NB4 (cell line): ENCODE data around the gene HBA1.
"Not testable (repeated sequence)": the region's sequence is repeated elsewhere in the genome, so short reads cannot be mapped to it uniquely, and the experiment has no call there.

Experiments
- DNase-seq: peaks from one replicate; pipeline ENCODE4 v3.0.0; 2010; ENCODE audit warnings: low read depth
- H3K4me3 ChIP-seq: one replicate; pipeline ENCODE4 v1.5.1; 2011; ENCODE audit warnings: mild to moderate bottlenecking, low read depth, low read length, moderate library complexity
- MAX ChIP-seq: IDR thresholded peaks from 2 replicates; pipeline ENCODE4 v1.6.1; 2011; ENCODE audit warnings: low read depth, low read length
- MYC ChIP-seq: IDR thresholded peaks from 2 replicates; pipeline ENCODE4 v1.6.1; 2011; ENCODE audit warnings: low read depth, low read length
- POLR2A ChIP-seq: IDR thresholded peaks from 2 replicates; pipeline ENCODE4 v1.6.1; 2011; ENCODE audit warnings: mild to moderate bottlenecking; ENCODE audit not compliant: insufficient read length; ENCODE audit errors: extremely low read depth
- TF ChIP-seq, protein P1 (sequence below): IDR thresholded peaks from one replicate; pipeline ENCODE4 v1.5.1; 2012; ENCODE audit warnings: low read depth, low read length

Gene HBA1

GRCh38 chr16:191831-192230, 15.4 kb downstream of the HBA1 start:
- no peak for DNase-seq
- TF ChIP-seq POLR2A (no peak), MYC (no peak), MAX (no peak)
- TF ChIP-seq, protein P1, sequence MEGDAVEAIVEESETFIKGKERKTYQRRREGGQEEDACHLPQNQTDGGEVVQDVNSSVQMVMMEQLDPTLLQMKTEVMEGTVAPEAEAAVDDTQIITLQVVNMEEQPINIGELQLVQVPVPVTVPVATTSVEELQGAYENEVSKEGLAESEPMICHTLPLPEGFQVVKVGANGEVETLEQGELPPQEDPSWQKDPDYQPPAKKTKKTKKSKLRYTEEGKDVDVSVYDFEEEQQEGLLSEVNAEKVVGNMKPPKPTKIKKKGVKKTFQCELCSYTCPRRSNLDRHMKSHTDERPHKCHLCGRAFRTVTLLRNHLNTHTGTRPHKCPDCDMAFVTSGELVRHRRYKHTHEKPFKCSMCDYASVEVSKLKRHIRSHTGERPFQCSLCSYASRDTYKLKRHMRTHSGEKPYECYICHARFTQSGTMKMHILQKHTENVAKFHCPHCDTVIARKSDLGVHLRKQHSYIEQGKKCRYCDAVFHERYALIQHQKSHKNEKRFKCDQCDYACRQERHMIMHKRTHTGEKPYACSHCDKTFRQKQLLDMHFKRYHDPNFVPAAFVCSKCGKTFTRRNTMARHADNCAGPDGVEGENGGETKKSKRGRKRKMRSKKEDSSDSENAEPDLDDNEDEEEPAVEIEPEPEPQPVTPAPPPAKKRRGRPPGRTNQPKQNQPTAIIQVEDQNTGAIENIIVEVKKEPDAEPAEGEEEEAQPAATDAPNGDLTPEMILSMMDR = no peak
- no peak overlapping the region for H3K4me3 ChIP-seq

- TF ChIP-seq, protein P1 = no peak
- no peak for TF ChIP-seq MAX
- DNase-seq = no peak
- H3K4me3 ChIP-seq = no peak overlapping the region
Measured at GRCh38 chr16:192686-193085, 16.2 kb downstream of the HBA1 start.

DNA sequence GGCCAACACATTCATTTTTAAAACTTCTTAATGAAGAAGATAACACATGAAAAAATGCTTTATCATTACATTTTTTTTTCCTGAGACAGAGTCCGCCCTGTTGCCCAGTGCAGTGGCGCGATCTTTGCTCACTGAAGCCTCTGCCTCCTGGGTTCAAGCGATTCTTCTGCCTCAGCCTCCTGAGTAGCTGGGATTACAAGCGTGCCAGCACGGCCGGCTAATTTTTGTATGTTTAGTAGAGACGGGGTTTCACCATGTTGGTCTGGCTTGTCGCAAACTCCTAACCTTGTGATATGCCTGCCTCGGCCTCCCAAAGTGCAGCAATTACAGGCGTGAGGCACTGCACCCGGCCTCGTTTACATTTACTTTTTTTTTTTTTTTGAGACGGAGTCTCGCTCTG, 17.0 kb downstream of the HBA1 start:
- TF ChIP-seq MAX (no peak), MYC (no peak), POLR2A (no peak)
- TF ChIP-seq, protein P1 = no peak
- no peak for DNase-seq
- no peak overlapping the region for H3K4me3 ChIP-seq

DNA sequence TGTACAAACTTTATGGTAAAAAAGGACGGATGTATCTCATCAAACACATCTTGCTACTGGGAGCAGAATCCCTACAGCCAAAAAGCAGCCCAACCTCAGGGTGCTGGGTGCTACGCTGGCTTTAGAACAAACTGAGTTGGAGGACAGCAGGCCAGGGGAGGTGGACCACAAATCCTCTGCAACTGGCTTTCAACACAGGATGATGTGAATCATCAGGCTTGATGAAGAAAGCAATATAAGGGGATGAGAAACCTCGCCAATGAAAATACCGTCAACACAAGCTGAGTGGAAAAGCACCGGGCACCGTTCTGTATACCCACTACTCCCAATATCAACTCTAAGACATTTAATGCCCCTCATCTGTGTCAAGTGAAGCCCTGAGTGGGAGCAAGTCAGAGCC, 18.0 kb downstream of the HBA1 start:
- DNase-seq = no peak
- no peak overlapping the region for H3K4me3 ChIP-seq
- no peak for TF ChIP-seq MAX
- no peak for TF ChIP-seq MYC
- TF ChIP-seq, protein P1 = no peak
- TF ChIP-seq POLR2A = no peak

- H3K4me3 ChIP-seq = no peak overlapping the region
- no peak for DNase-seq
- TF ChIP-seq MYC = no peak
- TF ChIP-seq POLR2A = no peak
- no peak for TF ChIP-seq MAX
- TF ChIP-seq, protein P1 = no peak
Measured at GRCh38 chr16:200388-200787, 23.9 kb downstream of the HBA1 start.

DNA sequence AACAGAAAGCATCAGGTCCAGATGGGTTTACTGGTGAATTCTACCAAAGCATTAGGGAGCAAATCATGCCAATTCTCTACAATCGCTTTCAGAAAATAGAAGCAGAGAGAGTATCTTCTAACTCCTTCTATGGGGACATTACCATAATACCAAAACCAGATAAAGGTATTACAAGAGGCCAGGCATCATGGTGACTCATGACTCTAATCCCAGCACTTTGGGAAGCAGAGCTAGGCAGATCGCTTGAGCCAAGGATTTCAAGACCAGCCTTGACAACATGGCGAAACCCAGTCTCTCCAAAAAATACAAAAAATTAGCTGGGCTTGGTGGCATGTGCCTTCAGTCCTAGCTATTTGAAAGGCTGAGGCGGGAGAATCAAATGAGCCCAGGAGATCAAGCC, 26.8 kb downstream of the HBA1 start:
- TF ChIP-seq MAX (no peak), MYC (no peak), POLR2A (no peak)
- TF ChIP-seq, protein P1 = no peak
- no peak for DNase-seq
- H3K4me3 ChIP-seq = no peak overlapping the region

GRCh38 chr16:204046-204445, 27.6 kb downstream of the HBA1 start:
- not testable (repeated sequence) for DNase-seq, H3K4me3 ChIP-seq

DNA sequence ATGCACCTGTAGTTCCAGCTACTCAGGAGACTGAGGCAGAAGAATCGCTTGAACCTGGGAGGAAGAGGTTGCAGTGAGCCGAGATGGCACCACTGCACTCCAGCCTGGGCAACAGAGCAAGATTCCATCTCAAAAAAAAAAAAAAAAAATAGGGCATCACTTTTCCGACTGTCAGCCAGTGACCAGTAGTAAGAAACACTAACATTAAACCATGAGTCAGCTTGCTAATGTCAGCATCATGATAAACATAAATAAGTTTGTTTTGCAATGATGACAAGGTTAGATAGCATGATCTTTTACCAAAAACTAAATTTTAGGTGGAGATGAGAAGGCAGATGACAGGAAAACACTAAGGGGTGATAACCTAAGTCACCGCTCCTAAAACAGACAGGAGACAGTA, 32.9 kb downstream of the HBA1 start:
- H3K4me3 ChIP-seq, DNase-seq: not testable (repeated sequence)

- H3K4me3 ChIP-seq, DNase-seq: not testable (repeated sequence)
Measured at GRCh38 chr16:211631-212180, 35.2 kb downstream of the HBA1 start.
